Transverse colon (tissue), 3 donors: Measurements from ENCODE around the gene ZBTB39.

Experiments
- POLR2A ChIP-seq: fragments of 450-650 bp; IDR thresholded peaks from one replicate; pipeline ENCODE4 v1.6.1; 2016; ENCODE audit warnings: antibody characterized with exemption, mild to moderate bottlenecking, moderate library complexity
- TF ChIP-seq, protein P1 (sequence below), 5 experiments: fragments of 200-600 bp in 3 of 5; fragments of 450-650 bp in 2 of 5; sonication (generic) in 3 of 5; IDR thresholded peaks; 1 replicate in 2 of 5; 2 replicates in 3 of 5; pipeline ENCODE4 v1.5.1; 2016 to 2017; ENCODE audit warnings: antibody characterized with exemption in 5 of 5, inconsistent platforms in 3 of 5, mild to moderate bottlenecking in 2 of 5, moderate library complexity in 1 of 5

- TF ChIP-seq, protein P1, sequence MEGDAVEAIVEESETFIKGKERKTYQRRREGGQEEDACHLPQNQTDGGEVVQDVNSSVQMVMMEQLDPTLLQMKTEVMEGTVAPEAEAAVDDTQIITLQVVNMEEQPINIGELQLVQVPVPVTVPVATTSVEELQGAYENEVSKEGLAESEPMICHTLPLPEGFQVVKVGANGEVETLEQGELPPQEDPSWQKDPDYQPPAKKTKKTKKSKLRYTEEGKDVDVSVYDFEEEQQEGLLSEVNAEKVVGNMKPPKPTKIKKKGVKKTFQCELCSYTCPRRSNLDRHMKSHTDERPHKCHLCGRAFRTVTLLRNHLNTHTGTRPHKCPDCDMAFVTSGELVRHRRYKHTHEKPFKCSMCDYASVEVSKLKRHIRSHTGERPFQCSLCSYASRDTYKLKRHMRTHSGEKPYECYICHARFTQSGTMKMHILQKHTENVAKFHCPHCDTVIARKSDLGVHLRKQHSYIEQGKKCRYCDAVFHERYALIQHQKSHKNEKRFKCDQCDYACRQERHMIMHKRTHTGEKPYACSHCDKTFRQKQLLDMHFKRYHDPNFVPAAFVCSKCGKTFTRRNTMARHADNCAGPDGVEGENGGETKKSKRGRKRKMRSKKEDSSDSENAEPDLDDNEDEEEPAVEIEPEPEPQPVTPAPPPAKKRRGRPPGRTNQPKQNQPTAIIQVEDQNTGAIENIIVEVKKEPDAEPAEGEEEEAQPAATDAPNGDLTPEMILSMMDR (IDR thresholded peaks at IDR 0.05): no peak
- no peak for TF ChIP-seq POLR2A
These were observed 54.6 kb downstream of the ZBTB39 start for GRCh38 chr12:56951582-56952339.
